Measurements from ENCODE around the gene ARHGEF16.

- TF ChIP-seq, protein P1, sequence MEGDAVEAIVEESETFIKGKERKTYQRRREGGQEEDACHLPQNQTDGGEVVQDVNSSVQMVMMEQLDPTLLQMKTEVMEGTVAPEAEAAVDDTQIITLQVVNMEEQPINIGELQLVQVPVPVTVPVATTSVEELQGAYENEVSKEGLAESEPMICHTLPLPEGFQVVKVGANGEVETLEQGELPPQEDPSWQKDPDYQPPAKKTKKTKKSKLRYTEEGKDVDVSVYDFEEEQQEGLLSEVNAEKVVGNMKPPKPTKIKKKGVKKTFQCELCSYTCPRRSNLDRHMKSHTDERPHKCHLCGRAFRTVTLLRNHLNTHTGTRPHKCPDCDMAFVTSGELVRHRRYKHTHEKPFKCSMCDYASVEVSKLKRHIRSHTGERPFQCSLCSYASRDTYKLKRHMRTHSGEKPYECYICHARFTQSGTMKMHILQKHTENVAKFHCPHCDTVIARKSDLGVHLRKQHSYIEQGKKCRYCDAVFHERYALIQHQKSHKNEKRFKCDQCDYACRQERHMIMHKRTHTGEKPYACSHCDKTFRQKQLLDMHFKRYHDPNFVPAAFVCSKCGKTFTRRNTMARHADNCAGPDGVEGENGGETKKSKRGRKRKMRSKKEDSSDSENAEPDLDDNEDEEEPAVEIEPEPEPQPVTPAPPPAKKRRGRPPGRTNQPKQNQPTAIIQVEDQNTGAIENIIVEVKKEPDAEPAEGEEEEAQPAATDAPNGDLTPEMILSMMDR (IDR thresholded peaks at IDR 0.05): no peak
- TF ChIP-seq POLR2AphosphoS5 (IDR thresholded peaks at IDR 0.05) (no peak), POLR2A (IDR thresholded peaks at IDR 0.05) (no peak)
These were observed 61.5 kb downstream of the ARHGEF16 start for GRCh38 chr1:3515774-3516480.
